NCI-H2196 (cell line): ENCODE results near the gene FAM149B1.
"Not testable (repeated sequence)": the region's sequence is repeated elsewhere in the genome, so short reads cannot be mapped to it uniquely, and the experiment has no call there.

Experiments used
- DNase-seq: peaks from one replicate; lab custom pipeline; 2025; ENCODE audit not compliant: unreplicated experiment; lab: John Stamatoyannopoulos, UW

The FAM149B1 gene

DNA sequence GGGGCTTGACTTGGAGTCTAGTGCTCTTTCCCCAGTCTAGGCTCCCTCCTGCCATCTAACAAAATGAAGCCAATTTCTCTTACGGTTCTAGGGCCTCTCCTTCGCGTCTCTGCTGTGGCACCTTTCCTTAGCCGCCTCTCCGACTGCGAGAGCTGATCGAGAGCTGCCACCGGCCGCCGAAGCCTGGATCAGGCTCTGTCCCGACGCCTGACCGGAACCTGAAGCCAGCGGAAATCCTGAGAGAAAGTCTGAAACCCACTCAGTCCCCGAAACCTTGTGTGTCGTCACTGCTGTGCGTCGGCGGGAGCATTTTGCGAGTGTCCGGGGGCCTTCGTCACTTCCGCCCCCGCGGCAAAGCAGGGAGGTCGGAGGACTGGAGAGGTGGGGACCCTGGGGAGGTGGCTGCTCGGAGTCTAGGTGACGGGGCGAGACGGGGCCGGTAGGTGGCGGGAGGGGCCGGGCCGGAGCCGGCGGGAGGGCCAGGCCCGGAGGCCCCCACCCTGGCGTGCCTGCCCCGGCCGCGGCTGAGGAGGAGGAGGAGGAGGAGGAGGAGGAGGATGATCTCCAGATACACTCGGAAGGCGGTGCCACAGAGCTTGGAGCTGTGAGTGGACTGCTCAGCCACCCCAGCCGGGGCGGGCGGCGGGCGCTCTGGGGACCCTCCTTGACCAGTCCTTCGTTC, at the start of gene FAM149B1, which contains the start of gene ECD:
FAM149B1 (plus strand) TSS at position 337 of the 682 bp plus-strand sequence; CDS start at position 558, 221 bp downstream.
ECD (minus strand) TSS at position 226 of the 682 bp plus-strand sequence. CDS start 4,071 bp downstream, outside the sequence.
- peak; percentile 81 for DNase-seq

DNA sequence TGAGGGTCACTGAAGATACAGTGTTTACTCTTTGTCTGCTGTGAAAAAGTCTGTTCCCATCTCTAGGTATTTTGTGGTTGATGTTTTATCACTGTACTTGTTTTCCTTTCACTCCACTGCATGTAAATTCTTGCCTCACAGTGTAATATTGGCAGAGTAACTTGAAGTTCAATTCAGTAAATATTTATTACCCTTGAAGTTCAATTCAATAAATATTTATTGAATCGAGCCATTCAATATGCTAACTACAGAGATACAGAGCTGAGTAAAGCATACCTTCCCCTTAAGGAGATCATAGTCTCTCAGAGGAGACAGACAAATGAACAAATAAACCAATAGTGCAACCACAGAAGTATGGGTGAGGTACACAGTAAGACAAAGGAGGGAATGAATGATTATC, 48.5 kb upstream of the FAM149B1 start:
- no peak for DNase-seq

DNA sequence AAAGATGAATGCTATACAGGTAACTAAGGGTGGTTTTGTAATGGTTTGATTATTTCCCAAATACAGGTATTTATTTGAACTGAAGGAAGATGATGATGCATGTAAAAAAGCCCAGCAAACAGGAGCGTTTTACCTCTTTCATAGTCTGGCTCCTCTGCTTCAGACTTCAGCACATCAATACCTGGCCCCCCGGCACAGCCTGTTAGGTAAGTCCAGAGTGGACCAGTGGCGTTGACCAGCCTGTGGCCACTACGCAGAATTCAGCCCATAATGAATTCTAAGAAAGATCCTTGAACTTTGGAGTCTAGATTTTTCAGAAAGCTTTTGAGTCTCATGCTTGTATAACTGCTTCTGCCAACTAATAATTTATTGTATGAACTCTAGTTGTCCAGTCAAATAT, 48.0 kb upstream of the FAM149B1 start:
- DNase-seq: no peak

DNA sequence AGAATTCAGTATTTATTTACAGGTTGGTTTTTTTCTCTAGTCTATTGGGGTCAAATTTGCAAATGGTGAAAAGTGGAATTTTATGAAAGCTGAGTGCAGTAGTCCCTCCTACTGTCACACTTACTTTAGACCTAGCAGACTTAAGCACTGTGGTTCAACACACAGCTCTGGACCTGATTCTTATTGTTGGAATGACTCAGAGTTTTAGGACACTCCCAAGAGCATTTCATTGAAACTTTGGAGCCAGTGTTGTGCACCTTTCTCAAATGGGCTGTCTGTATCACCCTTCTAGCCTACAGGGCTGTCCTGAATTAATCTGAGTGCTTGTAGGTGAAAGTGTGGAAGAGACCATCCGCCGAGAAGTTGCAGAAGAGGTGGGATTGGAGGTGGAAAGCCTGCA, 41.6 kb upstream of the FAM149B1 start:
- no peak for DNase-seq

DNA sequence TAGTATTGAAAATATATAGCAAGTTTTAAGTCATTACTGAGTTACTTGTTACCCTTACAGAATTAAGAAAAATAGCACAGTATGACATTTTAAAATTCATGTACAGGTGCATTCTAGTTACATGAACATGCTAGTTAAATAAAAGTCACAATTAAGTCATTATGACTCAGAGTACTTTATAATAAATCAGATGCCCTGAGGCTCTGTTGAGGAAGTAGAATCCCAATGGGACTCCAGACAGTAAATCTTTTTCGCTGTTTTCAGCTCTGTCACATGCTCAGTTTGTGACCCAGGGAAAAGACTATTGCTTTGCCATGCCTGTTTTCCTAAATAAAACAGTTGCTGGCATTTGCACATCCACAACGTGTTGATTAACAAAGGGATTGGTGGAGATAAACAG, 36.6 kb upstream of the FAM149B1 start:
- no peak for DNase-seq

DNA sequence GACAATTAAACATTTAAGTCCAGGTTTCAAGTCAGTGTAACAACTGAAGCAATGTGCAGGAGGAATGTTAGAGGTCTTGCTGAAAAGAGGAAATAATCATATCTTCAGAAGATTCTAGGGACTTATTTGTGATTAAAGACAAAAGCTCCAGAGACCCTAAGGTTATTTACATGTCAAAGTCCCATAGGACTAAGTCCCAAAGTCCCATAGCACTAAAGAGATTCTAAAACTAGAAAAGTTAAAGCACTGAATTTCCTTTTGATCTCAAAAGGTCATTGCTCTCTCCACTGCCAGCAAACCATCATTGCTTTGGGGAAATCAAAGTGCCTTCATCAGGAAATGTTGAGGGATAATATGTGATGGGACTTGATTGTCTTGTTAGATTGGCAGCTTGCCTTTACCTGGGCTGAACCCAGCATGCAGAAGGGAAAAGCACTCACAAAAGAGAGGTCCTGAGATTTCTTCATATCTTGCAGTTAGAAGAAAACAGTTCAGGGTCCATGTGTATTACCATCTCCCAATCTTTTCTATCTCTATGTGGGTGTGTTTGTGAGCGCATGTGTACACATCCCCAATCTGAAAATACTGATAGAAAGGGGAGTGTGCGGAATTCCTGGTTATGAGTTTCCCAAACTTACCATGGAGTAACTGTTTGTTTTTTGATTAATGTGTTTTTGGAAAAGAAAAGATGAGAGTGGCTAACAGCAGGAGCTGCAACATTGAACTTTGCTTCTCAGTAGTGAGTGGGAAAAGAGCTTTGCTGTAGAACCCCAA, 35.8 kb upstream of the FAM149B1 start:
- DNase-seq: no peak

DNA sequence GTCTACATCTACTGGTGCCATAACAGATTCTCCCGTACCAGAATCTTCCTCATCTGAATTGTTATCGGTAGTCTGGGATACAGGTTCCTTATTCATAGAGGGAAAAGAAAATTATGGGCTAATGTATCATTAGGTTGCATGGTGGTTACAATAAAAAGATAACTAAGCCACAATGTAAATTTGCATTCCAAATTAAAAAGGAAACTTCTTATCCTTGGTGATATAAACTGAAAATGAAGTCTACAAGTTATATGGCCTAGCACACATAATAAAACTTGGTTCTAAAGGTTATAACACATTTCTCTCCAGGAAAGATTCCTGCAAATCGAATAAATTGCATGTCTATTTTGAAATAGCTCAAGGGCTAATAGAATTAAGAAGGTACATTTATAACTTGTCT, 33.2 kb upstream of the FAM149B1 start:
- DNase-seq: no peak

DNA sequence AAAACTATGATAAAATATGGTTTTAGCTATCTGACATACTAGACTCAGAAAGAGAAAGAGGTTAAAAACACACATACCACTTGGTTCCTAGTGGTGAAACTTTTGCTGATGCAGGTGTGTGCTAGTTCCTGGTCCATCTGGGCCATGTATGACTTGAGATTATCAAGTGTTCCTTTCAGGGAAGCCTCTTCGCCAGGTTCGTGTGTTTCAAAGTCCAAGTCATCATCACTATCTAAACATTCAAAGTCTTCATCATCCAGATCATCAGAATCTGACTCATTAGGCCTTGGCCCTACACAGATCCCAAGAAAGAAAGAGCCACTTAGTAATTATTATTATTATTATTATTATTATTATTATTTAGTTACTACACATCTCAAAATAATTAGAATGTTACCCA, 31.3 kb upstream of the FAM149B1 start:
- DNase-seq: no peak

DNA sequence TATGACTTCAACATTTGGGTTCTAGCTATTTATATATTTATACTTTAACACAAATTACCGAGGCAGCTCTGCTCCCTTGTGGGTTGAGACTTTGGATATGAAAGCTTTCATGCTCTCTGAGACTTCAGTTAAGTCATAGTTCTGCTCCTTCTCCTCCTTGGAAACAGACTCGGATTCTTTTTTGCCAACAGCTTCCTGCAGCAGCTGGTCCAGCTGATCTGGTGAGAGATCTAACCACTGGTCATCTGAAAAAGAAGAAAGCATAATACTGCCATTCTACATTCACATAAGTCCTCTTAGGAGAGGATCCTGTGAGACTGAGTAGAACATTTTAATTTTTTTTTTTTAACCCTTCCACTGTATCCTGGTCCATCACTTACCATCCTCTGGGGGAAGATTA, 28.7 kb upstream of the FAM149B1 start:
- DNase-seq: no peak

DNA sequence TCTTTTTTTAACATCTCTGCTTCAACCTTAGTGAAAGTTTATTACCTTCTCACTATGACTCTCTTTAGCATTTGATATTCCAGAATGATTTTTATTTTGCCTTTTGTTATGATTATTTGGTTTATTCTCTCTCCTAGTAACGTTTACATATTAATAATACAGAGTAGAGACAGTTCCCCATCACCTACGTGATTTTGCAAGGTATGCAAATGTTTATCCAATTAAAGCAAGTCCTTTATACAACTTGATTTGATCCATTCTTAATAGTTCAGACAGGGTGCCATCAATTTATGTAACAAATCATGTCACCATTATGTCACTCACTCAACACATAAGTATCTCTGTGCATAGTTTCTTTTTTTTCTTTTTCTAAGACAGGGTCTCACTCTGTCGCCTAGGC, 26.3 kb upstream of the FAM149B1 start:
- DNase-seq: no peak

DNA sequence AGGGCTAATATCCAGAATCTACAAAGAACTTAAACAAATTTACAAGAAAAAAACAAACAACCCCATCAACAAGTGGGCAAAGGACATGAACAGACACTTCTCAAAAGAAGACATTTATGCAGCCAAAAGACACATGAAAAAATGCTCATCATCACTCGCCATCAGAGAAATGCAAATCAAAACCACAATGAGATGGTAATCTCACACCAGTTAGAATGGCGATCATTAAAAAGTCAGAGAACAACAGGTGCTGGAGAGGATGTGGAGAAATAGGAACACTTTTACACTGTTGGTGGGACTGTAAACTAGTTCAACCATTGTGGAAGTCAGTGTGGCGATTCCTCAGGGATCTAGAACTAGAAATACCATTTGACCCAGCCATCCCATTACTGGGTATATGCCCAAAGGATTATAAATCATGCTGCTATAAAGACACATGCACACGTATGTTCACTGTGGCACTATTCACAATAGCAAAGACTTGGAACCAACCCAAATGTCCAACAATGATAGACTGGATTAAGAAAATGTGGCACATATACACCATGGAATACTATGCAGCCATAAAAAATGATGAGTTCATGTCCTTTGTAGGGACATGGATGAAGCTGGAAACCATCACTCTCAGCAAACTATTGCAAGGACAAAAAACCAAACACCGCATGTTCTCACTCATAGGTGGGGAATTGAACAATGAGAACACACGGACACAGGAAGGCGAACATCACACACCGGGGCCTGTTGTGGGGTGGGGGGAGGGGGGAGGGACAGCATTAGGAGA, 17.1 kb upstream of the FAM149B1 start:
- DNase-seq: not testable (repeated sequence)

DNA sequence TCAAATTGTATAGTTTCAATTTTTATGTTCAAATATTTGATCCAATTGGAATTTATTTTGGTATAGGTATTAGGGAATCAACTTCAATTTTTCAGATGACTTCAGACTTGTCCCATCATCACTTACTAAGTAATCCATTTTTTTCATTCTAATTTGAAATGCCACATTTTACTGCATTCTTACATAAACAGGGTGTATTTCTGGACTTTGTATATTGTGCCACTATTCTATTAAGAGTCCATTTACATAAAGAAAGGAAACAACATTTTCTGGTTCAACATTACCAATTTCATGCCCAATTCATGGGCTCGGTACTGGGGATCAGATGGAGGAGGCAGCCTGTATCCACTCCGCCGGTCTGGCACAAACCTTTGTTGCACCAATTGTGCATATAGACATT, 15.9 kb upstream of the FAM149B1 start:
- DNase-seq: no peak

DNA sequence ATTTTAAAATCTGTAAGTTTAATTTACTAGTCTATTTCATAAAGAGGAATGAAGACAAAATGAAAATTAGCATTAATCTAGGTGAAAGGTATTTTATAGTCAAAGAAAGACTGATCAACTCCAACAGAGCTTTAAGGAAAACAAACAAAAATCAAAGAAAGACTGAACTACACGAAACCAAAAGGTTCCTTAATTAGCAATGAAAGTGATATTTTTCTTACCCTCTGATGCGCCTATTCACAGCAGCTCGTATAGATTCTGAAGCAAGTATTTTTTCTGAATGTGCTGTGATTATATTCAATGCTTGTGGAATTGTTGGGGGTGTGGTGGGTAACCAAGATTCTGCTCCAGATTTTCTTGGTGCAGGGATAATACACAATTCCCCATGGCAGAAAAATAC, 11.9 kb upstream of the FAM149B1 start:
- DNase-seq: no peak

DNA sequence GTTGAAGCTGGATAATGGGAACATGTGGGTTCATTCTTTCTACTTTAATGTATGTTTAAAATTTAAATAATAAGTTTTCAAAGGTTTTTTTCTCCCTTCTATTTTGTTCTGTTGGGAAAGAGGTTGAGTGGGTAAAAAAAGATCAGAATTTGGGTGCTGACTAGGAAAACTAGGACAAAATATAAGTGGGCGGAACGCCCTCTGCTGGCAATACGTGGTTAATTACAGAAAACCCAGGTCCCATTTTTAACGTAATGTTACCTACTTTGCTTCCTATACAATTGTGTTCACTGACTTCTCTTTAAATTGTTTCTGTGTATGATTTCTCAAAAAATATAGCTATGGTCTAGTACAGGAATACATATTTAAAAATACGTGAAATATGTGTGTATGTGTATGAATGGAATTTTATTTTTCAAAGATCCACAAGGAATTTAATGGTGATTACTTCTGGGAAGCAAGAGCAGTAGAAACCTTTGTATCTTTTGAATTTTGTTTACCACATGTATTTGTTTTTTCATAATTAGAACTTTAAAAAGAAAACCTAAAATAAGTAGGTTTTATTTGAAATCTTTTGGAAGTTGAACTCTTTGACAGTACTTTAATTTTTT, 8.8 kb upstream of the FAM149B1 start:
- peak; percentile 8 for DNase-seq

DNA sequence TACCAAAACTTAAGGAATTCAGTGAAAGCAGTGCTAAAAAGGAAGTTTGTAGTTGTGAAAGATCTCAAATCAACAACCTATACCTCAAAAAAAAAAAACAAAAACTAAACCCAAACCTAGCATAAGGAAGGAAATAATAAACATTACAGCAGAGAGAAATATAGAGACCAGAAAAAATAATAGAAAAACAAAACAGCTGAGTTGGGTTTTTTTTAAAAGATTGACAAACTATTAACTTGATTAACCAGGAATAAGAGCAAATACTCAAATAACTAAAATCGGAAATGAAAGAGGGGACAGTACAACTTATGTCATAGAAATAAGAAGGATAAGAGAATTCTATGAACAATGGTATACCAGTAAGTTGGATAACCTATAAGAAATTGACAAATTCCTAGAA, 6.8 kb upstream of the FAM149B1 start:
- no peak for DNase-seq

DNA sequence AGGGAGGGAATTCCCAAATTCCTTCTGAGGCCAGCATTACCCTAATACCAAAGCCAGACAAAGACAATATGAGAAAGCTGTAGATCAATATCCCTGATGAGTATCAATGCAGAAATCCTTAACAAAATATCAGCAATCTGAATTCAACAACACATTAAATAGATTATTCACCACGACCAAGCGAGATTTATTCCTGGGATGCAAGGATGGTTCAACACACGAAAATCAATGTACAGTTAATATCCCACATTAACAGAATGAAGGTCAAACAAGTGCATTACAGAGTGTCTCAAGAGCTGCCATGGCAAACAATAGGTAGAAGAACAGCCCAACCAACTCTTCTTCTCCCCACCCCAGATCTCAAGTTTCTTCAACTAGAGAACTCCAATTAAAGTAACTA, 6.3 kb upstream of the FAM149B1 start:
- no peak for DNase-seq

DNA sequence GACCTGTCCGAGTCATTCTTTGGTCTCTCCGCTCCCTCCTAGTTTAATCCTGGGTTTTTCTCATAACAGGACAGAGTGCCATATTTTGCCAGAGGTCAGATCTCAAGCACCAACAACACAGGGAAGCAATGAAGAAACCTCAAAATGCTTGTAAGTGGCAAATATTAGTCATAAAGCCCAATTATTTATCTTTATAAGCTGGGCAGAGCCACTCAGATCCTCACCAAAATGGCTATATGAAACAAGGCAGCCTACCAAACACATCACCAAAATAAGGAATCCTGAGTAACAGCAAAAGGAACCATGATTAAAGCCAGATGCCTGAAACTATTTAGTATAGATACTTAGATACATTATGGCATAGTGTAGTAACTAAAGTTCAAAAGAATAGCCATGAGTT, 4.8 kb upstream of the FAM149B1 start:
- no peak for DNase-seq

DNA sequence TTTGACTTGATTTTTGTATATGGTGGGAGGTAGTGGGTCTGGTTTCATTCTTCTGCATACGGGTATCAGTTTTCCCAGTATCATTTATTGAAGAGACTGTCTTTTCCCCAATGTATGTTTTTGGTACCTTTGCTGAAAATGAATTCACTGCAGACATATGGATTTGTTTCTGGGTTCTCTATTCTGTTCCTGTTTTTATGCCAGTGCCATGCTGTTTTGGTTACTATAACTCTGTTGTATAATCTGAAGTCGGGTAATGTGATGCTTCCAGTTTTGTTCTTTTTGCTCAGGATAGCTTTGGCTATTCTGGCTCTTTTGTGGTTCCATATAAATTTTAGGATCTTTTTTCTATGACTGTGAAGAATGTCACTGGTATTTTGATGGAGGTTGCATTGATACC, 947 bp upstream of the FAM149B1 start:
- no peak for DNase-seq

DNA sequence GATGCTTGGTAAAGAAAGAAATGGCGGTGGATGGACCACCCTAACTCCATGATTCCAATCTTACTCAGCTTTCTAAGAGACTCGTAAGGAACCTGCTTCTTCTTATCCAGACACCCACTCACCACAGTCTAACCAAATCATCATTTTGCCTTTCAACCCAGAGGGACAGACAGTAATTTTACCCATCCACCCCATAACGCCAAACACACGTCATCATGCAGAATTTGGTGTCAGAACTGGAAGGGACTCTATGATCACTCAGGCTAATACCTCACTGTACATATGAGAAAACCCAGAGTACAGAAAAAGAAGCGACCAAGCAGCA, 499 bp upstream of the FAM149B1 start:
- DNase-seq: no peak

DNA sequence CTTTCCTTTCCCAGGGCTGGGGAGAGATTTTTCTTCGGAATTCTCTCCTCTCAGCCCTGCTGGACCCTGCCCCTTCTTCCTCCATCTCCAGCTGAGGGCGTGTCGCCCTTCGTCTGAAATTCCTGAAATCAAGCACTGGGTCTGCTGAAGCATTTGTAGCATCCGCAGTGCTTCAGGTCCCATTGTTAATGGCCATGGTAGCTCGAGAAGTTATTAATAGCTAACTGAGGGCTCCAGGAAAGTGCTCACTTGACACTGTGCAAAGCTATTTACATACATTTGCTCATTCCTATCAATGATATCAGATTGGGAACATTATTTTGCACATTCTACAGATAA, 515 bp downstream of the FAM149B1 start:
- no peak for DNase-seq

DNA sequence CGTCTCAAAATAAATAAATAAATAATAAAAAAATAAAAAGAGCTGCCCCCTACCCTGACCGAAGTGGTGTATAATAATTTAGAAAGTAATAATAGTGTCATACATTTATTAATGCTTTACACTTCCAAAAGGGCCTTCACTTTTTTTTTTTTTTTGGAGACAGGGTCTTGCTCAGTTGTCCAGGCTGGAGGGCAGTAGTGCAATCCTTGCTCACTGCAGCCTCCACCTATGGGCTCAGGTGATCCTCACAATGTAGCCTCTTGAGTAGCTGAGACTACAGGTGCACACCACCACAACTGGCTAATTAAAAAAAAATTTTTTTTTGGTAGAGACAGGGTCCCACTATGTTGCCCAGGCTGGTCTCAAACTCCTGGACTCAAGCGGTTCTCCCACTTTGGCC, 1.4 kb downstream of the FAM149B1 start:
- DNase-seq: no peak

DNA sequence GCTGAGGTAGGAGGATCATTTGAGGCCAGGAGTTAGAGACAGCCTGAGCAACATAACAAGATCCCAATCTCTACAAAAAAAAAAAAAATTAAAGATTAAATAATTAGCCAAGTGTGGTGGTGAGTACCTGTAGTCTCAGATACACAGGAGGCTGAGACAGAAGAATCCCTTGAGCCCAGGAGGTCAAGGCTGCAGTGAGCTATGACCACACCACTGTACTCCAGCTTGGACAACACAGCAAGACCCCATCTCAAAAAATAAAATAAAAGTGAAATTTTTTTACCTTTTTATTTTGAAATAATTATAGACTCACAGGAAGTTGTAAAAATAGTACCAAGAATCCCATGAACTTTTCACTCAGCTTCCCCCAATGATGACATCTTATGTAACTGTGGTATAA, 4.9 kb downstream of the FAM149B1 start:
- DNase-seq: no peak
